ENCODE measurements around the gene RPL36. TPM values are rescaled to one million over a fixed set of nuclear protein-coding genes. Genes with fewer than 3 reads are reported as not detected.

Gene RPL36
- total and polyA plus RNA-seq, 4 donors = 47.2 to 556 (median 321) TPM

- Histone ChIP-seq H3K4me3 (ENCODE audit: low read depth in 1 of 3, low read length in 3 of 3) (no peak overlapping the region), H3K27ac (ENCODE audit: low read depth in 1 of 2, low read length in 2 of 2) (no peak overlapping the region), H3K27me3 (ENCODE audit: control insufficient read depth in 4 of 4, insufficient read depth in 4 of 4, low read length in 3 of 4) (no peaks in the 10 kb centered on the region), H3K9ac (ENCODE audit: low read depth in 1 of 2, low read length in 2 of 2) (no peak overlapping the region), H3K4me1 (ENCODE audit: control insufficient read depth in 4 of 4, insufficient read depth in 4 of 4, low read length in 3 of 4) (peaks cover 0 to 12% (median 6%) of the 10 kb centered on the region in 4 donors), H3K36me3 (ENCODE audit: control insufficient read depth in 4 of 4, insufficient read depth in 3 of 4, low read depth in 1 of 4, low read length in 3 of 4) (peaks cover 0 to 7% (median 4%) of the 10 kb centered on the region in 4 donors), H3K9me3 (ENCODE audit: control insufficient read depth in 4 of 4, low read length in 3 of 4) (no peaks in the 10 kb centered on the region)
- 92% methylated on average over 5 of the region's 5 CpGs for WGBS
- TF ChIP-seq GABPA (IDR thresholded peaks at IDR 0.05 in 1 of 2, conservative IDR thresholded peaks at IDR 0.05 in 1 of 2) = no peak
- no peak for TF ChIP-seq JUND (IDR thresholded peaks at IDR 0.05)
- TF ChIP-seq TAF1 (conservative IDR thresholded peaks at IDR 0.05) = no peak
- TF ChIP-seq ATF3 (IDR thresholded peaks at IDR 0.05) = no peak
- TF ChIP-seq RAD21 (IDR thresholded peaks at IDR 0.05) = no peak
- TF ChIP-seq RXRA (IDR thresholded peaks at IDR 0.05) = no peak
- TF ChIP-seq HNF4A (conservative IDR thresholded peaks at IDR 0.05) = no peak
- TF ChIP-seq, protein P1, sequence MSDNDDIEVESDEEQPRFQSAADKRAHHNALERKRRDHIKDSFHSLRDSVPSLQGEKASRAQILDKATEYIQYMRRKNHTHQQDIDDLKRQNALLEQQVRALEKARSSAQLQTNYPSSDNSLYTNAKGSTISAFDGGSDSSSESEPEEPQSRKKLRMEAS (IDR thresholded peaks at IDR 0.05) = no peak
- TF ChIP-seq YY1 (IDR thresholded peaks at IDR 0.05) = no peak
- no peak for DNase-seq (ENCODE audit: low spot score)
These were observed 15.4 kb upstream of the RPL36 start for GRCh38 chr19:5674714-5675113.

DNA sequence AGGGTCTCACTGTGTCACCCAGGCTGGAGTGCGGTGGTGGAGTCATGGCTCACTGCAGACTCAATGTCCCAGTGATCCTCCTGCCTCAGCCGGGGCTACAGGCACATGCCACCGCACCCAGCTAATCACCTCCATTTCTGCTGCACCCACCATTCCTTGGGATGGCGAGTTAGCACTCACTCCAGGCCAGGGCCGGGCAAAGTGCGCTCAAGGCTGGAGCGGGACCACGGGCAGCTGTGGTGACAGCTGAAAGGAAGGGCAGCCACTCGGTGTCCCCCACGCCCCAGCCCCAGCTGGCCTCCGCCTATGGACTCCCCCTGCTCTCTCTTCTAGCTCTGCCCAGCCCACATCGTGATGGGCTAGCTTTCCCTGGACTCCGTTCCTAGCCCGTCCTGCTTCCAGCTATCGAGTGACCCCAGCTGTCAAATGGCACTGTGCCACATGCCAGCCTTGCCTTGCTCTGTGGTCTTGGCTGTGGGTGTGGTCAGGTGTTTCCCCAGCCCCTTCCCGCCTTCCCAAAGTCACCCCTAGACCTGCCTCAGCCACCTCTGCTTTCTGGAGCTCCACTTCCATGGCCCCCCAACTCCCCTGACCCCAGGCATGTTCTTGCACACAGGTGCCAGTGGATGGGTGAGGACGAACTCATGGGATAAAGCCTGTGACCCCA is 13.9 kb upstream of the RPL36 start:
- Histone ChIP-seq H3K4me3 (ENCODE audit: low read depth in 1 of 3, low read length in 3 of 3) (no peak overlapping the region), H3K36me3 (ENCODE audit: control insufficient read depth in 4 of 4, insufficient read depth in 3 of 4, low read depth in 1 of 4, low read length in 3 of 4) (peaks cover 0 to 4% (median under 1%) of the 10 kb centered on the region in 4 donors), H3K4me1 (ENCODE audit: control insufficient read depth in 4 of 4, insufficient read depth in 4 of 4, low read length in 3 of 4) (peaks cover 3 to 17% (median 12%) of the 10 kb centered on the region in 4 donors), H3K9me3 (ENCODE audit: control insufficient read depth in 4 of 4, low read length in 3 of 4) (no peaks in the 10 kb centered on the region), H3K27me3 (ENCODE audit: control insufficient read depth in 4 of 4, insufficient read depth in 4 of 4, low read length in 3 of 4) (no peaks in the 10 kb centered on the region), H3K27ac (ENCODE audit: low read depth in 1 of 2, low read length in 2 of 2) (no peak overlapping the region), H3K9ac (ENCODE audit: low read depth in 1 of 2, low read length in 2 of 2) (no peak overlapping the region)
- DNase-seq (ENCODE audit: low spot score) = no peak
- no peak for TF ChIP-seq NR2F2 (IDR thresholded peaks at IDR 0.05)
- no peak for TF ChIP-seq JUND (IDR thresholded peaks at IDR 0.05)
- no peak for TF ChIP-seq FOXA1 (IDR thresholded peaks at IDR 0.05)
- no peak for TF ChIP-seq RAD21 (IDR thresholded peaks at IDR 0.05)
- no peak for TF ChIP-seq HNF4G (IDR thresholded peaks at IDR 0.05)
- TF ChIP-seq YY1 (IDR thresholded peaks at IDR 0.05) = no peak
- TF ChIP-seq RXRA (IDR thresholded peaks at IDR 0.05) = no peak
- TF ChIP-seq EGR1 (IDR thresholded peaks at IDR 0.05; ENCODE audit: low read depth in 2 of 2) = no peak
- TF ChIP-seq ATF3 (IDR thresholded peaks at IDR 0.05) = no peak
- TF ChIP-seq, protein P2, sequence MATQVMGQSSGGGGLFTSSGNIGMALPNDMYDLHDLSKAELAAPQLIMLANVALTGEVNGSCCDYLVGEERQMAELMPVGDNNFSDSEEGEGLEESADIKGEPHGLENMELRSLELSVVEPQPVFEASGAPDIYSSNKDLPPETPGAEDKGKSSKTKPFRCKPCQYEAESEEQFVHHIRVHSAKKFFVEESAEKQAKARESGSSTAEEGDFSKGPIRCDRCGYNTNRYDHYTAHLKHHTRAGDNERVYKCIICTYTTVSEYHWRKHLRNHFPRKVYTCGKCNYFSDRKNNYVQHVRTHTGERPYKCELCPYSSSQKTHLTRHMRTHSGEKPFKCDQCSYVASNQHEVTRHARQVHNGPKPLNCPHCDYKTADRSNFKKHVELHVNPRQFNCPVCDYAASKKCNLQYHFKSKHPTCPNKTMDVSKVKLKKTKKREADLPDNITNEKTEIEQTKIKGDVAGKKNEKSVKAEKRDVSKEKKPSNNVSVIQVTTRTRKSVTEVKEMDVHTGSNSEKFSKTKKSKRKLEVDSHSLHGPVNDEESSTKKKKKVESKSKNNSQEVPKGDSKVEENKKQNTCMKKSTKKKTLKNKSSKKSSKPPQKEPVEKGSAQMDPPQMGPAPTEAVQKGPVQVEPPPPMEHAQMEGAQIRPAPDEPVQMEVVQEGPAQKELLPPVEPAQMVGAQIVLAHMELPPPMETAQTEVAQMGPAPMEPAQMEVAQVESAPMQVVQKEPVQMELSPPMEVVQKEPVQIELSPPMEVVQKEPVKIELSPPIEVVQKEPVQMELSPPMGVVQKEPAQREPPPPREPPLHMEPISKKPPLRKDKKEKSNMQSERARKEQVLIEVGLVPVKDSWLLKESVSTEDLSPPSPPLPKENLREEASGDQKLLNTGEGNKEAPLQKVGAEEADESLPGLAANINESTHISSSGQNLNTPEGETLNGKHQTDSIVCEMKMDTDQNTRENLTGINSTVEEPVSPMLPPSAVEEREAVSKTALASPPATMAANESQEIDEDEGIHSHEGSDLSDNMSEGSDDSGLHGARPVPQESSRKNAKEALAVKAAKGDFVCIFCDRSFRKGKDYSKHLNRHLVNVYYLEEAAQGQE (IDR thresholded peaks at IDR 0.05) = no peak
- no peak for TF ChIP-seq GABPA (IDR thresholded peaks at IDR 0.05 in 1 of 2, conservative IDR thresholded peaks at IDR 0.05 in 1 of 2)
- TF ChIP-seq ZBTB33 (IDR thresholded peaks at IDR 0.05) = no peak
- TF ChIP-seq FOXA2 (IDR thresholded peaks at IDR 0.05) = no peak
- no peak for TF ChIP-seq HNF4A (conservative IDR thresholded peaks at IDR 0.05)
- TF ChIP-seq SP1 (IDR thresholded peaks at IDR 0.05) = no peak
- TF ChIP-seq, protein P1 (IDR thresholded peaks at IDR 0.05) = no peak
- TF ChIP-seq TAF1 (conservative IDR thresholded peaks at IDR 0.05) = no peak
- no peak for TF ChIP-seq CTCF (IDR thresholded peaks at IDR 0.05; ENCODE audit: low read depth, low read length, missing input control)
- 79% methylated on average over 17 of the region's 17 CpGs for WGBS
